DND-41 (cell line): ENCODE measurements around the gene CCL26.
"Not testable (repeated sequence)": the region's sequence is repeated elsewhere in the genome, so short reads cannot be mapped to it uniquely, and the experiment has no call there.

Experiments used
- ATAC-seq: fragments of 200-7000 bp; cut with Tn5 transposase; 3 replicates; pipeline ENCODE4 v1.9.1; 2021; ENCODE audit warnings: low read depth; ENCODE audit not compliant: insufficient read depth
- DNase-seq: peaks from one replicate; pipeline ENCODE4 v3.0.0-alpha.2; 2020
- H2AFZ ChIP-seq: 2 replicates; pipeline ENCODE4 v1.6.0; 2012; ENCODE audit warnings: low read depth, low read length
- H3K27ac ChIP-seq: 2 replicates; pipeline ENCODE4 v1.5.1; 2012; ENCODE audit warnings: low read length, inconsistent platforms
- H3K27me3 ChIP-seq: fragments of 200-600 bp; sonication (generic); 2 replicates; pipeline ENCODE4 v1.6.0; 2012; ENCODE audit warnings: low read length, mild to moderate bottlenecking, inconsistent platforms; ENCODE audit not compliant: insufficient read depth, poor library complexity
- H3K36me3 ChIP-seq: 2 replicates; pipeline ENCODE4 v1.5.1; 2012; ENCODE audit warnings: low read length, inconsistent platforms; ENCODE audit not compliant: insufficient read depth
- H3K4me1 ChIP-seq: 2 replicates; pipeline ENCODE4 v1.5.1; 2012; ENCODE audit warnings: mild to moderate bottlenecking, low read length; ENCODE audit not compliant: insufficient read depth
- H3K4me2 ChIP-seq: 2 replicates; pipeline ENCODE4 v1.6.0; 2012; ENCODE audit warnings: mild to moderate bottlenecking, moderate library complexity, low read length, inconsistent platforms; ENCODE audit not compliant: insufficient read depth
- H3K4me3 ChIP-seq, 2 experiments: fragments of 200-600 bp in 1 of 2; shearing (Covaris generic) in 1 of 2; 2 replicates each; pipeline ENCODE4 v1.5.1; 2012 to 2016; ENCODE audit warnings: inconsistent platforms in 2 of 2, low read length in 2 of 2, mild to moderate bottlenecking in 2 of 2, low read depth in 1 of 2, moderate library complexity in 1 of 2
- H3K79me2 ChIP-seq: 2 replicates; pipeline ENCODE4 v1.6.0; 2012; ENCODE audit warnings: low read length, inconsistent platforms; ENCODE audit not compliant: insufficient read depth
- H3K9ac ChIP-seq: 2 replicates; pipeline ENCODE4 v1.6.0; 2012; ENCODE audit warnings: low read depth, mild to moderate bottlenecking, inconsistent platforms, low read length, moderate library complexity
- H3K9me3 ChIP-seq: 2 replicates; pipeline ENCODE4 v1.5.1; 2012; ENCODE audit warnings: low read length, moderate library complexity, mild to moderate bottlenecking, inconsistent platforms; ENCODE audit not compliant: insufficient read depth, severe bottlenecking
- H4K20me1 ChIP-seq: 2 replicates; pipeline ENCODE4 v1.6.0; 2012; ENCODE audit warnings: low read length; ENCODE audit not compliant: insufficient read depth
- CTCF ChIP-seq: IDR thresholded peaks from 2 replicates; pipeline ENCODE4 v1.5.1; 2012; ENCODE audit warnings: borderline replicate concordance, low read length, moderate library complexity, mild to moderate bottlenecking; ENCODE audit not compliant: poor library complexity, severe bottlenecking; ENCODE audit errors: extremely low read depth
- EZH2 ChIP-seq: IDR thresholded peaks from 3 replicates; pipeline ENCODE4 v1.6.1; 2012; ENCODE audit warnings: borderline replicate concordance, low read depth, mild to moderate bottlenecking, moderate library complexity, low read length, inconsistent platforms; ENCODE audit not compliant: severe bottlenecking

Gene CCL26

GRCh38 chr7:75779516-75779915 is 7.5 kb upstream of the CCL26 start:
- H3K79me2 ChIP-seq, H4K20me1 ChIP-seq, H3K4me3 ChIP-seq, H3K9me3 ChIP-seq, H3K27ac ChIP-seq, H2AFZ ChIP-seq, H3K27me3 ChIP-seq, H3K4me1 ChIP-seq, ATAC-seq, H3K4me2 ChIP-seq, H3K9ac ChIP-seq, DNase-seq, H3K36me3 ChIP-seq: not testable (repeated sequence)

- ATAC-seq = not testable (repeated sequence)
Observed at GRCh38 chr7:75779035-75779434, 7.0 kb upstream of the CCL26 start.

GRCh38 chr7:75776295-75776971 is 4.4 kb upstream of the CCL26 start:
- ATAC-seq = peak; percentile 84
- Histone ChIP-seq H3K36me3 (no peaks in the 10 kb centered on the region), H3K27me3 (no peaks in the 10 kb centered on the region), H3K9me3 (no peaks in the 10 kb centered on the region), H3K4me2 (no peak overlapping the region), H3K4me1 (peaks cover 4% of the 10 kb centered on the region; the same call in 1 of the 2 replicates), H3K79me2 (no peaks in the 10 kb centered on the region), H3K27ac (no peak overlapping the region), H3K9ac (no peak overlapping the region), H2AFZ (no peak overlapping the region), H4K20me1 (no peaks in the 10 kb centered on the region), H3K4me3 (no peak overlapping the region)
- DNase-seq = peak; percentile 53
- TF ChIP-seq CTCF (peak; percentile 31), EZH2 (no peak)

More at GRCh38 chr7:75779035-75779434, 7.0 kb upstream of the CCL26 start:
- not testable (repeated sequence) for DNase-seq, H2AFZ ChIP-seq, H3K27ac ChIP-seq, H3K27me3 ChIP-seq, H3K4me3 ChIP-seq, H3K79me2 ChIP-seq, H4K20me1 ChIP-seq, H3K9me3 ChIP-seq, H3K9ac ChIP-seq, H3K4me2 ChIP-seq, H3K4me1 ChIP-seq, H3K36me3 ChIP-seq

- ATAC-seq, H3K4me1 ChIP-seq, DNase-seq, H3K79me2 ChIP-seq, H3K36me3 ChIP-seq, H3K9me3 ChIP-seq, H3K4me2 ChIP-seq, H3K4me3 ChIP-seq, H3K27me3 ChIP-seq, H3K9ac ChIP-seq, H3K27ac ChIP-seq, H2AFZ ChIP-seq, H4K20me1 ChIP-seq: not testable (repeated sequence)
Observed at GRCh38 chr7:75773958-75774357, 1.9 kb upstream of the CCL26 start.

- TF ChIP-seq CTCF (no peak), EZH2 (no peak)
Observed at GRCh38 chr7:75771224-75771623, 787 bp downstream of the CCL26 start.

More at GRCh38 chr7:75771224-75771623, 787 bp downstream of the CCL26 start:
- H3K27me3 ChIP-seq = no peaks in the 10 kb centered on the region
- H3K9ac ChIP-seq = no peak overlapping the region
- no peaks in the 10 kb centered on the region for H3K79me2 ChIP-seq
- H3K27ac ChIP-seq = no peak overlapping the region
- no peaks in the 10 kb centered on the region for H3K36me3 ChIP-seq
- DNase-seq (no peak), ATAC-seq (no peak)
- no peak overlapping the region for H3K4me3 ChIP-seq
- H3K4me1 ChIP-seq = no peaks in the 10 kb centered on the region
- H3K9me3 ChIP-seq = no peaks in the 10 kb centered on the region
- no peaks in the 10 kb centered on the region for H4K20me1 ChIP-seq
- no peak overlapping the region for H3K4me2 ChIP-seq
- no peak overlapping the region for H2AFZ ChIP-seq
